DND-41 (cell line): ENCODE data around the gene OVCH1.

Experiments used
- EZH2 ChIP-seq: IDR thresholded peaks from 3 replicates; pipeline ENCODE4 v1.6.1; 2012; ENCODE audit warnings: borderline replicate concordance, low read depth, mild to moderate bottlenecking, moderate library complexity, low read length, inconsistent platforms; ENCODE audit not compliant: severe bottlenecking
- TF ChIP-seq, protein P1 (sequence below): IDR thresholded peaks from 2 replicates; pipeline ENCODE4 v1.5.1; 2012; ENCODE audit warnings: borderline replicate concordance, low read length, moderate library complexity, mild to moderate bottlenecking; ENCODE audit not compliant: poor library complexity, severe bottlenecking; ENCODE audit errors: extremely low read depth

GRCh38 chr12:29447285-29447975 is 50.1 kb downstream of the OVCH1 start:
- TF ChIP-seq, protein P1, sequence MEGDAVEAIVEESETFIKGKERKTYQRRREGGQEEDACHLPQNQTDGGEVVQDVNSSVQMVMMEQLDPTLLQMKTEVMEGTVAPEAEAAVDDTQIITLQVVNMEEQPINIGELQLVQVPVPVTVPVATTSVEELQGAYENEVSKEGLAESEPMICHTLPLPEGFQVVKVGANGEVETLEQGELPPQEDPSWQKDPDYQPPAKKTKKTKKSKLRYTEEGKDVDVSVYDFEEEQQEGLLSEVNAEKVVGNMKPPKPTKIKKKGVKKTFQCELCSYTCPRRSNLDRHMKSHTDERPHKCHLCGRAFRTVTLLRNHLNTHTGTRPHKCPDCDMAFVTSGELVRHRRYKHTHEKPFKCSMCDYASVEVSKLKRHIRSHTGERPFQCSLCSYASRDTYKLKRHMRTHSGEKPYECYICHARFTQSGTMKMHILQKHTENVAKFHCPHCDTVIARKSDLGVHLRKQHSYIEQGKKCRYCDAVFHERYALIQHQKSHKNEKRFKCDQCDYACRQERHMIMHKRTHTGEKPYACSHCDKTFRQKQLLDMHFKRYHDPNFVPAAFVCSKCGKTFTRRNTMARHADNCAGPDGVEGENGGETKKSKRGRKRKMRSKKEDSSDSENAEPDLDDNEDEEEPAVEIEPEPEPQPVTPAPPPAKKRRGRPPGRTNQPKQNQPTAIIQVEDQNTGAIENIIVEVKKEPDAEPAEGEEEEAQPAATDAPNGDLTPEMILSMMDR: no peak
- TF ChIP-seq EZH2: no peak
